Liver (tissue), 9 donors: ENCODE measurements around the gene SEMA4B. TPM values are rescaled to one million over a fixed set of nuclear protein-coding genes. Genes with fewer than 3 reads are reported as not detected.

Source experiments
- DNase-seq: peaks from one replicate; pipeline ENCODE4 v3.0.0-alpha.2; 2017; ENCODE audit warnings: low spot score
- H3K27ac ChIP-seq, 2 donors: one replicate each; pipeline ENCODE4 v1.7.0; 2013; ENCODE audit warnings: inconsistent platforms in 2 of 2, low read length in 2 of 2, control low read depth in 1 of 2, low read depth in 1 of 2, mild to moderate bottlenecking in 1 of 2
- H3K27me3 ChIP-seq, 4 donors: one replicate each; pipeline versions ENCODE4 v1.6.1 to v1.7.0; 2013; ENCODE audit warnings: low read length in 3 of 4, inconsistent platforms in 1 of 4, mild to moderate bottlenecking in 1 of 4, moderate library complexity in 1 of 4; ENCODE audit not compliant: control insufficient read depth in 4 of 4, insufficient read depth in 4 of 4
- H3K36me3 ChIP-seq, 4 donors: one replicate each; pipeline versions ENCODE4 v1.6.1 to v1.7.0; 2013; ENCODE audit warnings: low read length in 3 of 4, mild to moderate bottlenecking in 3 of 4, low read depth in 1 of 4, moderate library complexity in 1 of 4; ENCODE audit not compliant: control insufficient read depth in 4 of 4, insufficient read depth in 3 of 4
- H3K4me1 ChIP-seq, 4 donors: one replicate each; pipeline versions ENCODE4 v1.6.1 to v1.7.0; 2013; ENCODE audit warnings: low read length in 3 of 4, mild to moderate bottlenecking in 3 of 4, moderate library complexity in 1 of 4; ENCODE audit not compliant: control insufficient read depth in 4 of 4, insufficient read depth in 4 of 4
- H3K4me3 ChIP-seq, 3 donors: one replicate each; pipeline versions ENCODE4 v1.6.1 to v1.7.0; 2013; ENCODE audit warnings: low read length in 3 of 3, control low read depth in 1 of 3, low read depth in 1 of 3, mild to moderate bottlenecking in 1 of 3
- H3K9ac ChIP-seq, 2 donors: one replicate each; pipeline ENCODE4 v1.7.0; 2013; ENCODE audit warnings: low read length in 2 of 2, mild to moderate bottlenecking in 2 of 2, moderate library complexity in 2 of 2, control low read depth in 1 of 2, low read depth in 1 of 2
- H3K9me3 ChIP-seq, 4 donors: one replicate each; pipeline versions ENCODE4 v1.6.1 to v1.7.0; 2013; ENCODE audit warnings: low read length in 3 of 4; ENCODE audit not compliant: control insufficient read depth in 4 of 4
- ATF3 ChIP-seq: IDR thresholded peaks from 2 replicates; pipeline ENCODE4 v1.6.1; 2016; ENCODE audit warnings: antibody characterized with exemption
- EGR1 ChIP-seq, 2 donors: IDR thresholded peaks; 2 replicates each; pipeline ENCODE4 v1.6.1; 2016 to 2018; ENCODE audit warnings: antibody characterized with exemption in 2 of 2, low read depth in 2 of 2
- FOXA1 ChIP-seq: IDR thresholded peaks from 2 replicates; pipeline ENCODE4 v1.6.1; 2016; ENCODE audit warnings: antibody characterized with exemption
- FOXA2 ChIP-seq: IDR thresholded peaks from 2 replicates; pipeline ENCODE4 v1.6.1; 2016; ENCODE audit warnings: antibody characterized with exemption
- GABPA ChIP-seq, 2 donors: IDR thresholded peaks in 1 of 2; conservative IDR thresholded peaks in 1 of 2; 2 replicates each; pipeline ENCODE4 v1.6.1; 2016; ENCODE audit warnings: antibody characterized with exemption in 2 of 2, mild to moderate bottlenecking in 1 of 2, moderate library complexity in 1 of 2
- HNF4A ChIP-seq, 2 donors: conservative IDR thresholded peaks; 2 replicates each; pipeline ENCODE4 v1.6.1; 2016; ENCODE audit warnings: antibody characterized with exemption in 2 of 2, mild to moderate bottlenecking in 2 of 2
- HNF4G ChIP-seq: IDR thresholded peaks from 2 replicates; pipeline ENCODE4 v1.6.1; 2016; ENCODE audit warnings: antibody characterized with exemption
- JUND ChIP-seq, 2 donors: IDR thresholded peaks; 2 replicates each; pipeline ENCODE4 v1.6.1; 2016; ENCODE audit warnings: antibody characterized with exemption in 2 of 2
- NR2F2 ChIP-seq: IDR thresholded peaks from 2 replicates; pipeline ENCODE4 v1.6.1; 2016; ENCODE audit warnings: antibody characterized with exemption
- RAD21 ChIP-seq, 2 donors: IDR thresholded peaks; 2 replicates each; pipeline ENCODE4 v1.6.1; 2016; ENCODE audit warnings: antibody characterized with exemption in 2 of 2, mild to moderate bottlenecking in 2 of 2
- RXRA ChIP-seq, 2 donors: IDR thresholded peaks; 2 replicates each; pipeline ENCODE4 v1.6.1; 2017 to 2018; ENCODE audit warnings: antibody characterized with exemption in 2 of 2, mild to moderate bottlenecking in 1 of 2
- SP1 ChIP-seq: IDR thresholded peaks from 2 replicates; pipeline ENCODE4 v1.6.1; 2018; ENCODE audit warnings: antibody characterized with exemption, mild to moderate bottlenecking
- TAF1 ChIP-seq: conservative IDR thresholded peaks from 2 replicates; pipeline ENCODE4 v1.6.1; 2016; ENCODE audit warnings: antibody characterized with exemption, mild to moderate bottlenecking
- YY1 ChIP-seq: IDR thresholded peaks from 2 replicates; pipeline ENCODE4 v1.6.1; 2016; ENCODE audit warnings: antibody characterized with exemption, mild to moderate bottlenecking
- ZBTB33 ChIP-seq: IDR thresholded peaks from 2 replicates; pipeline ENCODE4 v1.6.1; 2016; ENCODE audit warnings: antibody characterized with exemption
- WGBS: extraction: QIAGEN DNeasy Blood & Tissue Kit; methylation state at CpG from one replicate; pipeline ENCODE4 v1.1.7; 2013; 5-methylcytosine and 5-hydroxymethylcytosine counted together
- polyA plus RNA-seq, 2 donors: library from polyadenylated mRNA; stranded (reverse) in 1 of 2; unstranded in 1 of 2; fragments of 200-250 nt in 1 of 2; fragments of >200 nt in 1 of 2; fragmentation: Nextera tagmentation in 1 of 2; extraction: Ambion mirVana in 1 of 2; gene quantifications; one replicate each; pipeline versions ENCODE4 v1.2.1 to v1.2.3, GENCODE V29; 2013 to 2015
- total RNA-seq, 2 donors: library from RNA; depleted of rRNA; stranded (reverse); fragments of >200 nt; gene quantifications; one replicate each; pipeline ENCODE4 v1.2.3, GENCODE V29; 2014
- TF ChIP-seq, protein P1 (sequence below): IDR thresholded peaks from 2 replicates; pipeline ENCODE4 v1.6.1; 2016; ENCODE audit warnings: antibody characterized with exemption
- TF ChIP-seq, protein P2 (sequence below): fragments of 150-350 bp; IDR thresholded peaks from 2 replicates; pipeline ENCODE4 v1.5.1; 2017; ENCODE audit warnings: improper control_type of control experiment, low read depth, low read length; ENCODE audit not compliant: missing input control
- TF ChIP-seq, protein P3 (sequence below): IDR thresholded peaks from 2 replicates; pipeline ENCODE4 v1.6.1; 2016; ENCODE audit warnings: antibody characterized with exemption, mild to moderate bottlenecking
- donor health status: healthy.
- donor health status: healthy.
- donor health status: healthy.
- donor health status: healthy.
- donor health status: healthy.

Gene SEMA4B
- total and polyA plus RNA-seq, 4 donors = 14.3 to 52.2 (median 27.0) TPM

DNA sequence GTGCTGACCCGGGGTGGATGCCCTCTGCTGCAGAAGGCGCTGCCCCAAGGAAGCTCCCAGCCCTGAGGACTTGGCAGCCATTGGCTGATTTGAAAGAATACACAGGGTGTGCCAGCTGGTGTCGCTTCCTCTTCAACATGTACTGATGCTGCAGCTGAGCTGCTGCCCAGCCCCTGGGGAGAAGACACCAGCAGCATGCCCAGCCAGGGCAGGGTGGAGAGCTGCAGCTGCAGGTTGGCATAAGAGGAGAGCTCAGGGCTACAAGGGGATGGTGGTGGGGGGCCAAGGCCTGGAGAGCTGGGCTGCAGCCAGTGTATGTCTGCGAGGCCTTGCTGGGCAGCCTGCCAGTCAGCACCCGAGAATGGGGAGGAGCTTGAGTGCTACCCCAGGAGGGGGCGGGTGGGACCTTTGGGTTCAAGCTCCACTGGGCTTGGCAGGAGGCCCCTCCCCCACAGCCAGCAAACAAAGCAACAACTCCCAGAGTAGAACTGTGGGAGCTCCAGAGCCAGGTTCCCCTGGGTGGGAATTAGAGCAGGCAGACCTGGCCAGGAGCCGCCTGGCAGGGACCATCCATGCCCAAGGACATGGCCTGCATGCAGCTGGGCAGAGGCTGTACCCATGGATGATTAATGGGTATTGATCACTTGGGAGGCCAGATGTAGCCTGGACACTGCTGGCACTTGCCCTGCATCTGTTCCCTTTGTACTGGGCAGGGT is 9.2 kb upstream of the SEMA4B start:
- no peak overlapping the region for H3K4me3 ChIP-seq
- no peak overlapping the region for H3K9ac ChIP-seq
- H3K9me3 ChIP-seq = no peaks in the 10 kb centered on the region
- peak overlapping the region; percentile 73 to 82 for H3K27ac ChIP-seq
- no peaks in the 10 kb centered on the region for H3K27me3 ChIP-seq
- 9% methylated on average over 7 of the region's 7 CpGs for WGBS
- TF ChIP-seq HNF4G = peak; percentile 46
- TF ChIP-seq ZBTB33 = peak; percentile 65
- TF ChIP-seq HNF4A (conservative IDR thresholded peaks at IDR 0.05) = peak; percentile 80 to 85
- peak; percentile 77 for TF ChIP-seq FOXA1
- TF ChIP-seq YY1 = peak; percentile 72
- TF ChIP-seq, protein P1, sequence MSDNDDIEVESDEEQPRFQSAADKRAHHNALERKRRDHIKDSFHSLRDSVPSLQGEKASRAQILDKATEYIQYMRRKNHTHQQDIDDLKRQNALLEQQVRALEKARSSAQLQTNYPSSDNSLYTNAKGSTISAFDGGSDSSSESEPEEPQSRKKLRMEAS = peak; percentile 75
- TF ChIP-seq RAD21 (IDR thresholded peaks at IDR 0.05) = peak; percentile 48 to 70
- TF ChIP-seq, protein P2, sequence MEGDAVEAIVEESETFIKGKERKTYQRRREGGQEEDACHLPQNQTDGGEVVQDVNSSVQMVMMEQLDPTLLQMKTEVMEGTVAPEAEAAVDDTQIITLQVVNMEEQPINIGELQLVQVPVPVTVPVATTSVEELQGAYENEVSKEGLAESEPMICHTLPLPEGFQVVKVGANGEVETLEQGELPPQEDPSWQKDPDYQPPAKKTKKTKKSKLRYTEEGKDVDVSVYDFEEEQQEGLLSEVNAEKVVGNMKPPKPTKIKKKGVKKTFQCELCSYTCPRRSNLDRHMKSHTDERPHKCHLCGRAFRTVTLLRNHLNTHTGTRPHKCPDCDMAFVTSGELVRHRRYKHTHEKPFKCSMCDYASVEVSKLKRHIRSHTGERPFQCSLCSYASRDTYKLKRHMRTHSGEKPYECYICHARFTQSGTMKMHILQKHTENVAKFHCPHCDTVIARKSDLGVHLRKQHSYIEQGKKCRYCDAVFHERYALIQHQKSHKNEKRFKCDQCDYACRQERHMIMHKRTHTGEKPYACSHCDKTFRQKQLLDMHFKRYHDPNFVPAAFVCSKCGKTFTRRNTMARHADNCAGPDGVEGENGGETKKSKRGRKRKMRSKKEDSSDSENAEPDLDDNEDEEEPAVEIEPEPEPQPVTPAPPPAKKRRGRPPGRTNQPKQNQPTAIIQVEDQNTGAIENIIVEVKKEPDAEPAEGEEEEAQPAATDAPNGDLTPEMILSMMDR = no peak
- peak; percentile 90 to 94 for TF ChIP-seq RXRA (IDR thresholded peaks at IDR 0.05)
- peak; percentile 44 for TF ChIP-seq ATF3
- TF ChIP-seq FOXA2 = peak; percentile 70
- no peak for TF ChIP-seq GABPA (IDR thresholded peaks at IDR 0.05 in 1 of 2, conservative IDR thresholded peaks at IDR 0.05 in 1 of 2)
- TF ChIP-seq JUND (IDR thresholded peaks at IDR 0.05) = peak in 1 of 2 donors; percentile 82
- peak; percentile 94 for TF ChIP-seq SP1
- TF ChIP-seq, protein P3, sequence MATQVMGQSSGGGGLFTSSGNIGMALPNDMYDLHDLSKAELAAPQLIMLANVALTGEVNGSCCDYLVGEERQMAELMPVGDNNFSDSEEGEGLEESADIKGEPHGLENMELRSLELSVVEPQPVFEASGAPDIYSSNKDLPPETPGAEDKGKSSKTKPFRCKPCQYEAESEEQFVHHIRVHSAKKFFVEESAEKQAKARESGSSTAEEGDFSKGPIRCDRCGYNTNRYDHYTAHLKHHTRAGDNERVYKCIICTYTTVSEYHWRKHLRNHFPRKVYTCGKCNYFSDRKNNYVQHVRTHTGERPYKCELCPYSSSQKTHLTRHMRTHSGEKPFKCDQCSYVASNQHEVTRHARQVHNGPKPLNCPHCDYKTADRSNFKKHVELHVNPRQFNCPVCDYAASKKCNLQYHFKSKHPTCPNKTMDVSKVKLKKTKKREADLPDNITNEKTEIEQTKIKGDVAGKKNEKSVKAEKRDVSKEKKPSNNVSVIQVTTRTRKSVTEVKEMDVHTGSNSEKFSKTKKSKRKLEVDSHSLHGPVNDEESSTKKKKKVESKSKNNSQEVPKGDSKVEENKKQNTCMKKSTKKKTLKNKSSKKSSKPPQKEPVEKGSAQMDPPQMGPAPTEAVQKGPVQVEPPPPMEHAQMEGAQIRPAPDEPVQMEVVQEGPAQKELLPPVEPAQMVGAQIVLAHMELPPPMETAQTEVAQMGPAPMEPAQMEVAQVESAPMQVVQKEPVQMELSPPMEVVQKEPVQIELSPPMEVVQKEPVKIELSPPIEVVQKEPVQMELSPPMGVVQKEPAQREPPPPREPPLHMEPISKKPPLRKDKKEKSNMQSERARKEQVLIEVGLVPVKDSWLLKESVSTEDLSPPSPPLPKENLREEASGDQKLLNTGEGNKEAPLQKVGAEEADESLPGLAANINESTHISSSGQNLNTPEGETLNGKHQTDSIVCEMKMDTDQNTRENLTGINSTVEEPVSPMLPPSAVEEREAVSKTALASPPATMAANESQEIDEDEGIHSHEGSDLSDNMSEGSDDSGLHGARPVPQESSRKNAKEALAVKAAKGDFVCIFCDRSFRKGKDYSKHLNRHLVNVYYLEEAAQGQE = peak; percentile 82
- TF ChIP-seq EGR1 (IDR thresholded peaks at IDR 0.05; ENCODE audit: low read depth in 2 of 2) = peak in 1 of 2 donors; percentile 71
- peak; percentile 46 for TF ChIP-seq TAF1
- TF ChIP-seq NR2F2 = peak; percentile 15
- peak; percentile 86 for DNase-seq
- H3K36me3 ChIP-seq = peaks cover 0 to 1% (median 0%) of the 10 kb centered on the region in 4 donors
- H3K4me1 ChIP-seq = peaks cover 21 to 59% (median 45%) of the 10 kb centered on the region in 4 donors
